Measurements from ENCODE around the gene ASB4.
"Not testable (repeated sequence)": the region's sequence is repeated elsewhere in the genome, so short reads cannot be mapped to it uniquely, and the experiment has no call there.

ASB4 gene

GRCh38 chr7:95457947-95458346 lies 27.8 kb upstream of the ASB4 start:
- no peaks in the 10 kb centered on the region for H3K9me3 ChIP-seq (ENCODE audit: low read depth, low read length)
- no peak overlapping the region for H3K27ac ChIP-seq
- no peak overlapping the region for H3K4me3 ChIP-seq
- no peaks in the 10 kb centered on the region for H3K36me3 ChIP-seq (ENCODE audit: insufficient read depth, low read length)
- TF ChIP-seq FOXP2 (optimal IDR thresholded peaks at IDR 0.05; ENCODE audit: control extremely low read depth, extremely low read length, insufficient read depth) (no peak), EZH2 (IDR thresholded peaks at IDR 0.05) (no peak), POLR2AphosphoS5 (IDR thresholded peaks at IDR 0.05; ENCODE audit: borderline replicate concordance, low read depth, low read length) (no peak)
- no peak overlapping the region for H3K9ac ChIP-seq (ENCODE audit: insufficient read length)
- no peak for DNase-seq (ENCODE audit: low read depth, low spot score)

DNA sequence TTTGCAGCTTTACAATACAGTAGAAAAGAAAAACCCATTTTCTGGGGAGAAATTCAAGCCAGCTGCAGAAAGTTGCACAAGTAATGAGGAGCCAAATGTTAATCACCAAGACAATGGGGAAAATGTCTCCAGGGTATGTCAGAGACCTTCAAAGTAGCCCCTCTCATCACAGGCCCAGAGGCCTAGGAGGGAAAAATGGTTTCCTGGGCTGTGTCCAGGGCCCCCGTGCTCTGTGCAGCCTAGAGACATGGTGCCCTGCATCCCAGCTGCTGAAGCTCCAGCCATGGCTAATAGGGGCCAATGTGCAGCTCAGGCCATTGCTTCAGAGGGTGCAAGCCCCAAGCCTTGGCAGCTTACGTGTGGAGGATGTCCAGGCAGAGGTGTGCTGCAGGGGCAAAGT lies 25.1 kb upstream of the ASB4 start:
- not testable (repeated sequence) for H3K27ac ChIP-seq; H3K4me3 ChIP-seq; H3K36me3 ChIP-seq (ENCODE audit: insufficient read depth, low read length); DNase-seq (ENCODE audit: low read depth, low spot score); H3K9ac ChIP-seq (ENCODE audit: insufficient read length); H3K9me3 ChIP-seq (ENCODE audit: low read depth, low read length)

GRCh38 chr7:95467912-95468607 lies 17.7 kb upstream of the ASB4 start:
- no peaks in the 10 kb centered on the region for H3K9me3 ChIP-seq (ENCODE audit: low read depth, low read length)
- no peak overlapping the region for H3K4me3 ChIP-seq
- TF ChIP-seq FOXP2 (optimal IDR thresholded peaks at IDR 0.05; ENCODE audit: control extremely low read depth, extremely low read length, insufficient read depth) (no peak), POLR2AphosphoS5 (IDR thresholded peaks at IDR 0.05; ENCODE audit: borderline replicate concordance, low read depth, low read length) (no peak), EZH2 (IDR thresholded peaks at IDR 0.05) (no peak)
- no peak overlapping the region for H3K9ac ChIP-seq (ENCODE audit: insufficient read length)
- no peak overlapping the region for H3K27ac ChIP-seq
- H3K36me3 ChIP-seq (ENCODE audit: insufficient read depth, low read length) = no peaks in the 10 kb centered on the region
- no peak for DNase-seq (ENCODE audit: low read depth, low spot score)

- Histone ChIP-seq H3K4me3 (no peak overlapping the region), H3K9me3 (ENCODE audit: low read depth, low read length) (no peaks in the 10 kb centered on the region), H3K36me3 (ENCODE audit: insufficient read depth, low read length) (no peaks in the 10 kb centered on the region), H3K9ac (ENCODE audit: insufficient read length) (no peak overlapping the region), H3K27ac (no peak overlapping the region)
- DNase-seq (ENCODE audit: low read depth, low spot score) = no peak
- TF ChIP-seq EZH2 (IDR thresholded peaks at IDR 0.05) (no peak), POLR2AphosphoS5 (IDR thresholded peaks at IDR 0.05; ENCODE audit: borderline replicate concordance, low read depth, low read length) (no peak), FOXP2 (optimal IDR thresholded peaks at IDR 0.05; ENCODE audit: control extremely low read depth, extremely low read length, insufficient read depth) (no peak)
These were observed 16.6 kb upstream of the ASB4 start for GRCh38 chr7:95469187-95469586.

DNA sequence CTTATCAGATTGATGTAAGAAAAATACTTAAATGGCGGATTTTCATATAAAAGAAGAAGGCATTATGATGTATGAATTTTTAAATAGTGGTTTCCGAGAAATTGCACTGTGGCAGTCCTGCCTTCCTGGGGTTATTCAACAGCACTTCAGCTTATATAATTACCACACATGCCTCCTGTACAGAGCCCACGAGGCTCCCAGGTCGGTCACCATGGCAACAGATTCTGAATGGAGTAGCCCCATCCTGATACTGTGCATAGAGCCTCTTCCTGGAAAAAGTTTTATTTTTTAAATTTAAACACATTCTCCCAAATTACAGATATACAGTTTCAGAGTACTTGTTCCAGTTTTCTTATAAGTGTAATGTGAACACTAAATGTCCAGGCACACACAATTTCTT lies 15.9 kb upstream of the ASB4 start:
- no peak overlapping the region for H3K27ac ChIP-seq
- no peak for TF ChIP-seq POLR2AphosphoS5 (IDR thresholded peaks at IDR 0.05; ENCODE audit: borderline replicate concordance, low read depth, low read length)
- TF ChIP-seq FOXP2 (optimal IDR thresholded peaks at IDR 0.05; ENCODE audit: control extremely low read depth, extremely low read length, insufficient read depth) = no peak
- TF ChIP-seq EZH2 (IDR thresholded peaks at IDR 0.05) = no peak
- no peaks in the 10 kb centered on the region for H3K9me3 ChIP-seq (ENCODE audit: low read depth, low read length)
- no peaks in the 10 kb centered on the region for H3K36me3 ChIP-seq (ENCODE audit: insufficient read depth, low read length)
- H3K4me3 ChIP-seq = no peak overlapping the region
- no peak for DNase-seq (ENCODE audit: low read depth, low spot score)
- no peak overlapping the region for H3K9ac ChIP-seq (ENCODE audit: insufficient read length)

DNA sequence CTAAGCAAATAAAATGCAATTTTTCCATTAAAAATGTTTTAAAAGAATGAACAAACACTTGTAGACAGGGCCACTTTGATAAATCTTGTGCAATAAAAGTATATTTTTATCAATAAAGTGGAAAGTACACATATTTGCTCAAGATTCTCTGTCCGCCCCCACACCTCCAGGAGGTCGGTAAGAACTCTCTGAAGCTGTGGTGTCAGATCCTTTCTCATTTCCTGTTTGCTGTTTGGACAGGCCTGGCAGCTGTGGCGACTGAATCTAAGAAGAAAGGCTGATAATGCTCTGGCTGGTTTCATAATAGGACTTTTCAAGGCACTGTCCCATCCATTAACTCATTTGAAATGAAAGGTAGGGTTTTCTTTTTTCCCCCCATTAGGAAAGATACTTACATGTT lies 15.3 kb upstream of the ASB4 start:
- no peaks in the 10 kb centered on the region for H3K9me3 ChIP-seq (ENCODE audit: low read depth, low read length)
- no peak overlapping the region; the same call in 1 of the 2 replicates for H3K4me3 ChIP-seq
- no peak overlapping the region for H3K9ac ChIP-seq (ENCODE audit: insufficient read length)
- H3K27ac ChIP-seq = no peak overlapping the region
- no peaks in the 10 kb centered on the region for H3K36me3 ChIP-seq (ENCODE audit: insufficient read depth, low read length)
- TF ChIP-seq FOXP2 (optimal IDR thresholded peaks at IDR 0.05; ENCODE audit: control extremely low read depth, extremely low read length, insufficient read depth) (no peak), EZH2 (IDR thresholded peaks at IDR 0.05) (no peak), POLR2AphosphoS5 (IDR thresholded peaks at IDR 0.05; ENCODE audit: borderline replicate concordance, low read depth, low read length) (no peak)
- no peak for DNase-seq (ENCODE audit: low read depth, low spot score)

GRCh38 chr7:95471071-95471470 lies 14.7 kb upstream of the ASB4 start:
- TF ChIP-seq POLR2AphosphoS5 (IDR thresholded peaks at IDR 0.05; ENCODE audit: borderline replicate concordance, low read depth, low read length) (no peak), EZH2 (IDR thresholded peaks at IDR 0.05) (no peak)
- no peak overlapping the region for H3K4me3 ChIP-seq
- no peak overlapping the region for H3K9ac ChIP-seq (ENCODE audit: insufficient read length)
- no peaks in the 10 kb centered on the region for H3K36me3 ChIP-seq (ENCODE audit: insufficient read depth, low read length)
- no peak overlapping the region for H3K27ac ChIP-seq
- no peak for DNase-seq (ENCODE audit: low read depth, low spot score)
- H3K9me3 ChIP-seq (ENCODE audit: low read depth, low read length) = no peaks in the 10 kb centered on the region

- Histone ChIP-seq H3K9me3 (ENCODE audit: low read depth, low read length) (no peaks in the 10 kb centered on the region), H3K27ac (no peak overlapping the region), H3K4me3 (no peak overlapping the region), H3K36me3 (ENCODE audit: insufficient read depth, low read length) (no peaks in the 10 kb centered on the region), H3K9ac (ENCODE audit: insufficient read length) (no peak overlapping the region)
- TF ChIP-seq FOXP2 (optimal IDR thresholded peaks at IDR 0.05; ENCODE audit: control extremely low read depth, extremely low read length, insufficient read depth) (no peak), EZH2 (IDR thresholded peaks at IDR 0.05) (no peak), POLR2AphosphoS5 (IDR thresholded peaks at IDR 0.05; ENCODE audit: borderline replicate concordance, low read depth, low read length) (no peak)
- no peak for DNase-seq (ENCODE audit: low read depth, low spot score)
These were observed 13.1 kb upstream of the ASB4 start for GRCh38 chr7:95472581-95473161.

Measured in SK-N-MC (cell line).